GM13977 (cell line): ENCODE results near the gene HIC2.
"Not testable (repeated sequence)": the region's sequence is repeated elsewhere in the genome, so short reads cannot be mapped to it uniquely, and the experiment has no call there.

Experiments
- DNase-seq: peaks from one replicate; pipeline ENCODE4 v3.0.0; 2012; ENCODE audit warnings: low spot score
- CTCF ChIP-seq: IDR thresholded peaks from 2 replicates; pipeline ENCODE4 v1.5.1; 2012; ENCODE audit warnings: mild to moderate bottlenecking, control low read depth; ENCODE audit not compliant: insufficient read depth; ENCODE audit errors: extremely low read depth, missing control alignments
- in situ Hi-C: fragments of 300-500 bp; cut with MboI; formaldehyde crosslinking; loops from one replicate; pipeline ENCODE4 v1.12.0; 2022; ENCODE audit warnings: low sequenced_read_pairs, low pct_unique_long_range_greater_than_20kb, mixed read lengths, inconsistent platforms; ENCODE audit not compliant: unreplicated experiment

Gene HIC2

GRCh38 chr22:21447694-21448402, 30.7 kb downstream of the HIC2 start:
- in situ Hi-C loops: no loop called here
- peak; percentile 33 for TF ChIP-seq CTCF
- no peak for DNase-seq

GRCh38 chr22:21448627-21449416, 31.7 kb downstream of the HIC2 start:
- no peak for TF ChIP-seq CTCF
- DNase-seq: no peak
- in situ Hi-C loops: no loop called here

GRCh38 chr22:21449531-21450319, 32.6 kb downstream of the HIC2 start:
- no peak for DNase-seq
- no peak for TF ChIP-seq CTCF
- in situ Hi-C loops: no loop called here

GRCh38 chr22:21450320-21450831, 33.2 kb downstream of the HIC2 start:
- peak; percentile 1 for TF ChIP-seq CTCF
- in situ Hi-C loops: no loop called here
- DNase-seq: no peak

GRCh38 chr22:21450858-21451353, 33.7 kb downstream of the HIC2 start:
- no peak for DNase-seq
- no peak for TF ChIP-seq CTCF
- in situ Hi-C loops: no loop called here

GRCh38 chr22:21451545-21452520, 34.7 kb downstream of the HIC2 start:
- TF ChIP-seq CTCF: no peak
- no peak for DNase-seq
- in situ Hi-C loops: no loop called here

- DNase-seq, in situ Hi-C loops: not testable (repeated sequence)
These were observed 35.5 kb downstream of the HIC2 start for GRCh38 chr22:21452666-21453065.

GRCh38 chr22:21454998-21455333, 37.8 kb downstream of the HIC2 start:
- DNase-seq, in situ Hi-C loops: not testable (repeated sequence)
